HL-60 (cell line): ENCODE measurements around the gene KRT33A.

Experiments
- CTCF ChIP-seq: IDR thresholded peaks from one replicate; pipeline ENCODE4 v1.5.1; 2011; ENCODE audit warnings: low read length, control low read depth, inconsistent platforms; ENCODE audit not compliant: insufficient read depth
- POLR2AphosphoS5 ChIP-seq: IDR thresholded peaks from 2 replicates; pipeline ENCODE4 v1.6.1; 2012; ENCODE audit warnings: low read depth
- TF ChIP-seq, protein P1 (sequence below): IDR thresholded peaks from 2 replicates; pipeline ENCODE4 v1.6.1; 2012; ENCODE audit warnings: low read depth; ENCODE audit not compliant: insufficient replicate concordance

DNA sequence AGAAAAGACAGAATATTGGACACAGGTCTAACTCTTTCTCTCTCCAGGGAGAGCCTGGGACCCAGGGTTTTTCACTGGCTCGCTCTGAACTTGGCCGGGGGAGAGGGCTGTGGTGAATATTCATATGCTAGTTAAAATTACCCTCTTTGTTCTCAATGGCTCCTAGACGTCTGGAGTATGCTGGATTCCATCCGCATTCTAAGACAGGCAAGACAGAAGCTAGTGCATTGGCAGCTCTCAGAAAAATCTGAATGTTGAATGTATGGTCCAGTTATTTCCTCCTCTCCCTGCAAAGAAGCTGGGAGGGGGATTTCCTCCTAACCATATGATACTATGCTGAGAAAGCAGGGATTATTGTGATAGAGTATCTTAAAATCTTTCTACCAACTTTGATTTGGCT, 37.0 kb upstream of the KRT33A start:
- TF ChIP-seq POLR2AphosphoS5, result no peak
- TF ChIP-seq, protein P1, sequence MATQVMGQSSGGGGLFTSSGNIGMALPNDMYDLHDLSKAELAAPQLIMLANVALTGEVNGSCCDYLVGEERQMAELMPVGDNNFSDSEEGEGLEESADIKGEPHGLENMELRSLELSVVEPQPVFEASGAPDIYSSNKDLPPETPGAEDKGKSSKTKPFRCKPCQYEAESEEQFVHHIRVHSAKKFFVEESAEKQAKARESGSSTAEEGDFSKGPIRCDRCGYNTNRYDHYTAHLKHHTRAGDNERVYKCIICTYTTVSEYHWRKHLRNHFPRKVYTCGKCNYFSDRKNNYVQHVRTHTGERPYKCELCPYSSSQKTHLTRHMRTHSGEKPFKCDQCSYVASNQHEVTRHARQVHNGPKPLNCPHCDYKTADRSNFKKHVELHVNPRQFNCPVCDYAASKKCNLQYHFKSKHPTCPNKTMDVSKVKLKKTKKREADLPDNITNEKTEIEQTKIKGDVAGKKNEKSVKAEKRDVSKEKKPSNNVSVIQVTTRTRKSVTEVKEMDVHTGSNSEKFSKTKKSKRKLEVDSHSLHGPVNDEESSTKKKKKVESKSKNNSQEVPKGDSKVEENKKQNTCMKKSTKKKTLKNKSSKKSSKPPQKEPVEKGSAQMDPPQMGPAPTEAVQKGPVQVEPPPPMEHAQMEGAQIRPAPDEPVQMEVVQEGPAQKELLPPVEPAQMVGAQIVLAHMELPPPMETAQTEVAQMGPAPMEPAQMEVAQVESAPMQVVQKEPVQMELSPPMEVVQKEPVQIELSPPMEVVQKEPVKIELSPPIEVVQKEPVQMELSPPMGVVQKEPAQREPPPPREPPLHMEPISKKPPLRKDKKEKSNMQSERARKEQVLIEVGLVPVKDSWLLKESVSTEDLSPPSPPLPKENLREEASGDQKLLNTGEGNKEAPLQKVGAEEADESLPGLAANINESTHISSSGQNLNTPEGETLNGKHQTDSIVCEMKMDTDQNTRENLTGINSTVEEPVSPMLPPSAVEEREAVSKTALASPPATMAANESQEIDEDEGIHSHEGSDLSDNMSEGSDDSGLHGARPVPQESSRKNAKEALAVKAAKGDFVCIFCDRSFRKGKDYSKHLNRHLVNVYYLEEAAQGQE, result no peak
- TF ChIP-seq CTCF, result no peak
